Measurements from ENCODE around the gene RETREG3. TPM values are rescaled to one million over a fixed set of nuclear protein-coding genes. Genes with fewer than 3 reads are reported as not detected.

The RETREG3 gene
- total and polyA plus RNA-seq, 2 of the 13 experiments (the other 11 are each of a cell fraction or from before 2014, with no cell fraction given): 47.0 to 55.8 TPM

DNA sequence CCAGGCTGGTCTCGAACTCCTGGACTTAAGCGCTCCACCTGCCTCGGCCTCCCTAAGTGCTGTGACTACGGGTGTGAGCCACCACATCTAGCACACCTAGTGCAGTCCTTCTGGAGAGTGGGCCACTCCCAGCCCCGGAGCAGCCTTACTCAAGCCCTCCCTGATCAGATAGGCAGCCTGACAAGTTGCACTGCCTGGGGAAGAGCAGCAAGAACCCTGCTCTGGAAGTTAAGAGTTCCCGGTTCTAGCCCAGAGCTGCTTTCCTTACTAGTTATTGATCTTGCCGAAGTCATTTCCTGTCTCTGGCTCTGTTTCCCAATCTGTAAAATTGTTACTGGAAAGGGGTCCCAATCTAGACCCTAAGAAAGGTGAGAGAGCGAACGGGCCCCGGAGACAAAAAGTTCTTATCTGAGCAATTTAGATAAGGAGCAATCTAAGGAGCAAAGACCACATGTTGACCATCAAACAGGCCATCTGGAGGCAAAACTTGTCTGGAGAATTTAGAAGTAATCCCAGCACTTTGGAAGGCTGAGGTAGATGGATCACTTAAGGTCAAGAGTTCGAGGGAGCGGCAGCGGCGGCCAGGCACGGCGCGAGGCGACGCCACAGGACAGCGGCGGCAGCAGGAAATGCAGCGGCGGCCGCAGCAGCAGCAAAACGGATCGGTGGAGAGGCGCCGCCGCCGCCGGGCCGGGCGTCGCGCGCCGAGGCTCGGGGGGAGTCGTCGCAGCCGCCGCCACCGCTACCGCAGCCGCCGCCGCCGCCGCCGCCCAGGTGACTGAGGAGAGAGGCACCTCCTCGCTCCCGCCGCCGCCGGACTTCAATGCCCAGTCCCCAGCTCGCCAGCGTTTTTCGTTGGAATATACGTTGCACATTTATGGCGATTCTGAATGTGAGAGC is 77.5 kb downstream of the RETREG3 start (continued):
- TF ChIP-seq, protein P1, sequence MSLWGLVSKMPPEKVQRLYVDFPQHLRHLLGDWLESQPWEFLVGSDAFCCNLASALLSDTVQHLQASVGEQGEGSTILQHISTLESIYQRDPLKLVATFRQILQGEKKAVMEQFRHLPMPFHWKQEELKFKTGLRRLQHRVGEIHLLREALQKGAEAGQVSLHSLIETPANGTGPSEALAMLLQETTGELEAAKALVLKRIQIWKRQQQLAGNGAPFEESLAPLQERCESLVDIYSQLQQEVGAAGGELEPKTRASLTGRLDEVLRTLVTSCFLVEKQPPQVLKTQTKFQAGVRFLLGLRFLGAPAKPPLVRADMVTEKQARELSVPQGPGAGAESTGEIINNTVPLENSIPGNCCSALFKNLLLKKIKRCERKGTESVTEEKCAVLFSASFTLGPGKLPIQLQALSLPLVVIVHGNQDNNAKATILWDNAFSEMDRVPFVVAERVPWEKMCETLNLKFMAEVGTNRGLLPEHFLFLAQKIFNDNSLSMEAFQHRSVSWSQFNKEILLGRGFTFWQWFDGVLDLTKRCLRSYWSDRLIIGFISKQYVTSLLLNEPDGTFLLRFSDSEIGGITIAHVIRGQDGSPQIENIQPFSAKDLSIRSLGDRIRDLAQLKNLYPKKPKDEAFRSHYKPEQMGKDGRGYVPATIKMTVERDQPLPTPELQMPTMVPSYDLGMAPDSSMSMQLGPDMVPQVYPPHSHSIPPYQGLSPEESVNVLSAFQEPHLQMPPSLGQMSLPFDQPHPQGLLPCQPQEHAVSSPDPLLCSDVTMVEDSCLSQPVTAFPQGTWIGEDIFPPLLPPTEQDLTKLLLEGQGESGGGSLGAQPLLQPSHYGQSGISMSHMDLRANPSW (CRISPR knock-in tag; IDR thresholded peaks at IDR 0.05; ENCODE audit: borderline replicate concordance): no peak; the same call in 1 of the 2 replicates
- TF ChIP-seq, protein P2, sequence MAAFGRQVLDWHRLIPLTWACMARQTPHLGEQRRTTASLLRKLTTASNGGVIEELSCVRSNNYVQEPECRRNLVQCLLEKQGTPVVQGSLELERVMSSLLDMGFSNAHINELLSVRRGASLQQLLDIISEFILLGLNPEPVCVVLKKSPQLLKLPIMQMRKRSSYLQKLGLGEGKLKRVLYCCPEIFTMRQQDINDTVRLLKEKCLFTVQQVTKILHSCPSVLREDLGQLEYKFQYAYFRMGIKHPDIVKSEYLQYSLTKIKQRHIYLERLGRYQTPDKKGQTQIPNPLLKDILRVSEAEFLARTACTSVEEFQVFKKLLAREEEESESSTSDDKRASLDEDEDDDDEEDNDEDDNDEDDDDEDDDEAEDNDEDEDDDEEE (CRISPR knock-in tag; IDR thresholded peaks at IDR 0.05): no peak
- 0 out of 2 replicates have a peak, but pooled peaks have one; percentile 26 for TF ChIP-seq IRF9 (CRISPR knock-in tag; IDR thresholded peaks at IDR 0.05; ENCODE audit: borderline replicate concordance)
- no peak for TF ChIP-seq SUZ12 (IDR thresholded peaks at IDR 0.05; ENCODE audit: low read depth, low read length)
- no peak for TF ChIP-seq NFYC (CRISPR knock-in tag; IDR thresholded peaks at IDR 0.05)
- TF ChIP-seq CREM (IDR thresholded peaks at IDR 0.05): no peak
- no peak for TF ChIP-seq CREM (CRISPR knock-in tag; IDR thresholded peaks at IDR 0.05)
- TF ChIP-seq, protein P3, sequence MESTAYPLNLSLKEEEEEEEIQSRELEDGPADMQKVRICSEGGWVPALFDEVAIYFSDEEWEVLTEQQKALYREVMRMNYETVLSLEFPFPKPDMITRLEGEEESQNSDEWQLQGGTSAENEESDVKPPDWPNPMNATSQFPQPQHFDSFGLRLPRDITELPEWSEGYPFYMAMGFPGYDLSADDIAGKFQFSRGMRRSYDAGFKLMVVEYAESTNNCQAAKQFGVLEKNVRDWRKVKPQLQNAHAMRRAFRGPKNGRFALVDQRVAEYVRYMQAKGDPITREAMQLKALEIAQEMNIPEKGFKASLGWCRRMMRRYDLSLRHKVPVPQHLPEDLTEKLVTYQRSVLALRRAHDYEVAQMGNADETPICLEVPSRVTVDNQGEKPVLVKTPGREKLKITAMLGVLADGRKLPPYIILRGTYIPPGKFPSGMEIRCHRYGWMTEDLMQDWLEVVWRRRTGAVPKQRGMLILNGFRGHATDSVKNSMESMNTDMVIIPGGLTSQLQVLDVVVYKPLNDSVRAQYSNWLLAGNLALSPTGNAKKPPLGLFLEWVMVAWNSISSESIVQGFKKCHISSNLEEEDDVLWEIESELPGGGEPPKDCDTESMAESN (CRISPR knock-in tag; conservative IDR thresholded peaks at IDR 0.05): peak; percentile 20; the same call in 1 of the 2 replicates
- TF ChIP-seq ZNF282 (IDR thresholded peaks at IDR 0.05; ENCODE audit: partially characterized antibody): no peak
- TF ChIP-seq ATF2 (CRISPR knock-in tag; IDR thresholded peaks at IDR 0.05): no peak
- TF ChIP-seq SALL1 (CRISPR knock-in tag; IDR thresholded peaks at IDR 0.05): peak; percentile 50
- TF ChIP-seq AKNA (CRISPR knock-in tag; IDR thresholded peaks at IDR 0.05; ENCODE audit: borderline replicate concordance): 0 out of 2 replicates have a peak, but pooled peaks have one; percentile 40
- no peak for TF ChIP-seq CHD2 (IDR thresholded peaks at IDR 0.05; ENCODE audit: low read depth, low read length)
- TF ChIP-seq, protein P4, sequence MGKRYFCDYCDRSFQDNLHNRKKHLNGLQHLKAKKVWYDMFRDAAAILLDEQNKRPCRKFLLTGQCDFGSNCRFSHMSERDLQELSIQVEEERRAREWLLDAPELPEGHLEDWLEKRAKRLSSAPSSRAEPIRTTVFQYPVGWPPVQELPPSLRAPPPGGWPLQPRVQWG (CRISPR knock-in tag; IDR thresholded peaks at IDR 0.05; ENCODE audit: borderline replicate concordance, low read depth): no peak

Measured in HepG2 (cell line).